GM12878 (cell line): Measurements from ENCODE around the gene MCC. TPM values are rescaled to one million over a fixed set of nuclear protein-coding genes. Genes with fewer than 3 reads are reported as not detected.

Experiments
- ATAC-seq: fragments of 200-7000 bp; cut with Tn5 transposase; 3 replicates; pipeline ENCODE4 v1.9.1; 2020; ENCODE audit warnings: mild to moderate bottlenecking, moderate library complexity
- BruUV-seq: library from RNA; stranded (reverse); fragments of 400-500 nt; replicated peaks from 2 replicates; lab custom pipeline; 2021; lab: Mats Ljungman, UMichigan
- CTCF ChIA-PET: fragments of 300-600 bp; sonication (Branson Sonifier 250); formaldehyde crosslinking; extraction: SDS; loops from one replicate; lab custom pipeline; 2021; ENCODE audit warnings: inconsistent platforms; lab: Yijun Ruan, JAX
- POLR2A ChIA-PET: fragments of 350-600 bp; formaldehyde crosslinking; extraction: SDS; loops from one replicate; lab custom pipeline; 2021; ENCODE audit warnings: inconsistent platforms; lab: Charles Lee
- RAD21 ChIA-PET: fragments of 300-600 bp; sonication (Branson Sonifier 250); formaldehyde crosslinking; loops from one replicate; lab custom pipeline; 2023; ENCODE audit warnings: antibody characterized with exemption; ENCODE audit not compliant: unreplicated experiment; lab: Charles Lee
- SMC1A ChIA-PET: fragments of 300-600 bp; sonication (Branson Sonifier 250); formaldehyde crosslinking; loops from one replicate; lab custom pipeline; 2023; ENCODE audit not compliant: unreplicated experiment, uncharacterized antibody; lab: Charles Lee
- DNase-seq: peaks from one replicate; pipeline ENCODE4 v3.0.0-alpha.2; 2011; ENCODE audit warnings: low read depth, low spot score
- FAIRE-seq: peaks from 3 replicates; lab custom pipeline; 2011; peaks lifted over from hg19 to GRCh38; lab: Jason Lieb, UNC
- H2AFZ ChIP-seq: 2 replicates; pipeline ENCODE4 v1.6.0; 2011; ENCODE audit warnings: low read depth, low read length, control low read depth; ENCODE audit not compliant: control insufficient read depth
- H3K27ac ChIP-seq: 2 replicates; pipeline ENCODE4 v1.5.1; 2011; ENCODE audit warnings: control low read depth; ENCODE audit not compliant: control insufficient read depth, insufficient read depth
- H3K27me3 ChIP-seq, 2 experiments: replicated peaks in 1 of 2; 2 replicates each; pipeline versions ENCODE4 v1.6.0 to v1.6.1; 2011; ENCODE audit warnings: low read length in 1 of 2; ENCODE audit not compliant: control insufficient read depth in 2 of 2, insufficient read depth in 2 of 2
- H3K36me3 ChIP-seq, 2 experiments: 2 replicates each; pipeline ENCODE4 v1.5.1; 2011; ENCODE audit warnings: low read length in 1 of 2; ENCODE audit not compliant: control insufficient read depth in 2 of 2, insufficient read depth in 2 of 2
- H3K4me1 ChIP-seq: 2 replicates; pipeline ENCODE4 v1.6.1; 2011; ENCODE audit warnings: mild to moderate bottlenecking, low read length, moderate library complexity, mixed read lengths; ENCODE audit not compliant: control insufficient read depth, insufficient read depth
- H3K4me2 ChIP-seq: 2 replicates; pipeline ENCODE4 v1.6.0; 2011; ENCODE audit warnings: control low read depth; ENCODE audit not compliant: control insufficient read depth, insufficient read depth
- H3K4me3 ChIP-seq: fragments of 200-600 bp; sonication (generic); 2 replicates; pipeline ENCODE4 v1.5.1; 2016
- H3K79me2 ChIP-seq: 2 replicates; pipeline ENCODE4 v1.6.0; 2011; ENCODE audit warnings: low read length; ENCODE audit not compliant: control insufficient read depth, insufficient read depth
- H3K9ac ChIP-seq: 2 replicates; pipeline ENCODE4 v1.8.0; 2011; ENCODE audit warnings: low read length, control low read depth, mixed read lengths; ENCODE audit not compliant: control insufficient read depth, insufficient read depth
- H3K9me3 ChIP-seq: replicated peaks from 3 replicates; pipeline ENCODE4 v1.5.1; 2011; ENCODE audit warnings: mild to moderate bottlenecking, low read length; ENCODE audit not compliant: control insufficient read depth, insufficient read depth
- H4K20me1 ChIP-seq: 2 replicates; pipeline ENCODE4 v1.6.0; 2011; ENCODE audit not compliant: control insufficient read depth, insufficient read depth
- CHD4 ChIP-seq: fragments of 200-600 bp; sonication (generic); IDR thresholded peaks from 2 replicates; pipeline ENCODE4 v1.6.1; 2016; ENCODE audit warnings: mild to moderate bottlenecking
- MYC ChIP-seq: IDR thresholded peaks from 2 replicates; pipeline ENCODE4 v1.6.1; 2011; ENCODE audit warnings: mild to moderate bottlenecking, low read length, moderate library complexity, inconsistent platforms; ENCODE audit not compliant: insufficient read depth, insufficient replicate concordance, insufficient read length, severe bottlenecking
- RAD21 ChIP-seq: IDR thresholded peaks from 2 replicates; pipeline ENCODE4 v1.6.1; 2011; ENCODE audit warnings: mild to moderate bottlenecking, low read depth, low read length, moderate library complexity; ENCODE audit not compliant: insufficient read depth
- SMC3 ChIP-seq: IDR thresholded peaks from 2 replicates; pipeline ENCODE4 v1.6.1; 2011; ENCODE audit warnings: low read length, improper control_type of control experiment, borderline replicate concordance
- SP1 ChIP-seq: IDR thresholded peaks from one replicate; pipeline ENCODE4 v1.6.1; 2011; ENCODE audit warnings: low read depth, low read length
- SPI1 ChIP-seq: IDR thresholded peaks from 2 replicates; pipeline ENCODE4 v1.6.1; 2011; ENCODE audit warnings: low read depth, mild to moderate bottlenecking, low read length, moderate library complexity, borderline replicate concordance; ENCODE audit not compliant: insufficient read depth
- SREBF2 ChIP-seq: IDR thresholded peaks from 2 replicates; pipeline ENCODE4 v1.6.1; 2012; ENCODE audit warnings: mild to moderate bottlenecking, low read length
- ZNF274 ChIP-seq: IDR thresholded peaks from one replicate; pipeline ENCODE4 v1.8.0; 2011; ENCODE audit not compliant: insufficient read length, insufficient read depth
- WGBS: methylation state at CpG from one replicate; pipeline ENCODE4 v1.1.6; 2016; ENCODE audit warnings: low lambda C conversion rate; ENCODE audit not compliant: insufficient replicate concordance, insufficient coverage; ENCODE audit errors: missing lambda C conversion rate; 5-methylcytosine and 5-hydroxymethylcytosine counted together
- in situ Hi-C: fragments of 300-500 bp; cut with MboI; formaldehyde crosslinking; loops from 9 replicates; pipeline ENCODE4 v1.14.3; 2018; ENCODE audit warnings: mixed read lengths
- intact Hi-C: fragments of 100-400 bp; cut with micrococcal nuclease; formaldehyde crosslinking; loops from one replicate; pipeline ENCODE4 v1.14.2; 2022; ENCODE audit not compliant: unreplicated experiment
- polyA plus RNA-seq, 11 experiments: library from polyadenylated mRNA; depleted of rRNA in 4 of 11; unstranded in 6 of 11; stranded (reverse) in 5 of 11; fragments of >200 nt; fragmentation: Nextera tagmentation in 4 of 11; fragmentation: Illumina TruSeq in 1 of 11; extraction: Ambion mirVana in 4 of 11; extraction: Trizol in 1 of 11; gene quantifications; 1 replicate in 1 of 11; 2 replicates in 10 of 11; pipeline versions ENCODE4 v1.2.1 to v1.2.3, GENCODE V29; 2011 to 2016; ENCODE audit warnings: inconsistent platforms in 2 of 11, missing spikeins in 2 of 11, low read depth in 1 of 11
- total RNA-seq, 4 experiments: library from RNA; depleted of rRNA in 3 of 4; stranded (reverse); fragments of >200 nt in 3 of 4; fragmentation: Illumina TruSeq in 1 of 4; extraction: Trizol in 1 of 4; gene quantifications; 2 replicates each; pipeline versions ENCODE4 v1.2.1 to v1.2.3, GENCODE V29; 2013 to 2021
- TF ChIP-seq, protein P1 (sequence below): fragments of 150-350 bp; IDR thresholded peaks from 2 replicates; pipeline ENCODE4 v1.6.1; 2016; ENCODE audit warnings: low read depth, low read length
- TF ChIP-seq, protein P2 (sequence below), 3 experiments: IDR thresholded peaks in 2 of 3; conservative IDR thresholded peaks in 1 of 3; 2 replicates each; pipeline ENCODE4 v1.5.1; 2011; ENCODE audit warnings: low read depth in 3 of 3, low read length in 3 of 3, mild to moderate bottlenecking in 3 of 3, control low read depth in 2 of 3, moderate library complexity in 2 of 3, inconsistent platforms in 1 of 3, mixed read lengths in 1 of 3; ENCODE audit not compliant: control insufficient read depth in 2 of 3, insufficient read depth in 1 of 3; ENCODE audit errors: extremely low read depth in 1 of 3
- TF ChIP-seq, protein P3 (sequence below): IDR thresholded peaks from 2 replicates; pipeline ENCODE4 v1.6.1; 2012; ENCODE audit warnings: low read depth, low read length, improper control_type of control experiment

Gene MCC
- total and polyA plus RNA-seq, 10 of the 15 experiments (the other 5 are each of a cell fraction or from before 2014, with no cell fraction given) = 0.03 to 0.86 (median 0.16) TPM

DNA sequence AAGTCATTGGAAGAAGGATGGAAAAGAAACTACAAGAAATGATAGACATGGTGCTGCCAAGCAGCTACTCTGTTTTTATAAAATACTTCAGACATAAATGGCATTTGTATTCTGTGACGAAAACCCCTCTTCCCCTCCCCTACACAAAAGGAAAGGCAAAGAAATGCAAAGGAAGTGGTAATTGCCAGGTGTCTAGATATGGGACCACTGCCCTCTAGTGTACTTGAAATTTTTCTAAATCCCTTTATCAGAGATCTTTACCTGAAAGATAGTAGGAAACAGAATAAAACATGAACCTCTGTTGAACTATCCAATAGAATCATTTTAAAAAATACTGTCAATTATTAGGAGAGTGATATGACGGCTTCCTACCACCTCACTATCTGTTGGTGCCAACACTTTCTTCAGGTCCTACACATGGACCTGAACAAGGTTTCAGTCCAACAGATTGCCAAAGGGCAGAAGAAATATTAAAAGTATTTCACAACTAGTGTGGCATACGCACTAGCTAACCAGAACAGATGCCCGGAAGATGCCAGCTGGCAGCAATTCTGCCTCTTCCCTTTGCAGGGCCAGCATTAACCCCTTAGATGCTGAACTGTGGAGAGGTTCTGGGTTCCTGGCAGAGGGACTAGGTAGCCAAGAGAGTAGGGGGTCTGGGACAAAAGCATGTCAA, 157.6 kb downstream of the MCC start:
- WGBS = 22% methylated on average over 4 of the region's 4 CpGs
- no peak overlapping the region for H3K4me2 ChIP-seq
- in situ Hi-C loops = no loop called here
- no peaks in the 10 kb centered on the region for H3K9me3 ChIP-seq
- ChIA-PET RAD21 (no interaction called here), POLR2A (interaction anchor here (0.6 kb wide), 1 partner anchor 458 kb away, joined by 9 read pairs; no protein-coding TSS in a partner anchor), CTCF (interaction anchor here (0.7 to 1.0 kb wide), 4 partner anchors 49 to 341 kb away, joined by 3 read pairs; no protein-coding TSS in a partner anchor), SMC1A (no interaction called here)
- H3K4me3 ChIP-seq = no peak overlapping the region
- H4K20me1 ChIP-seq = no peaks in the 10 kb centered on the region
- DNase-seq = no peak
- H2AFZ ChIP-seq = no peak overlapping the region
- no peak overlapping the region for H3K9ac ChIP-seq
- H3K4me1 ChIP-seq = no peaks in the 10 kb centered on the region
- intact Hi-C loops = loop anchor here (2.0 to 5.0 kb wide), 2 partner anchors 283 to 334 kb away; no protein-coding TSS in a partner anchor
- no peak overlapping the region for H3K27ac ChIP-seq
- H3K27me3 ChIP-seq = no peaks in the 10 kb centered on the region
- H3K36me3 ChIP-seq = no peaks in the 10 kb centered on the region
- peak; percentile 52; the same call in 2 of the 3 replicates for ATAC-seq
- peak; percentile 68 for FAIRE-seq
- no TSS peak for BruUV-seq
- TF ChIP-seq SP1 = no peak
- 0 out of 2 replicates have a peak, but pooled peaks have one; percentile 4 for TF ChIP-seq SPI1
- peak; percentile 70 for TF ChIP-seq RAD21
- TF ChIP-seq ZNF274 = no peak
- TF ChIP-seq, protein P1, sequence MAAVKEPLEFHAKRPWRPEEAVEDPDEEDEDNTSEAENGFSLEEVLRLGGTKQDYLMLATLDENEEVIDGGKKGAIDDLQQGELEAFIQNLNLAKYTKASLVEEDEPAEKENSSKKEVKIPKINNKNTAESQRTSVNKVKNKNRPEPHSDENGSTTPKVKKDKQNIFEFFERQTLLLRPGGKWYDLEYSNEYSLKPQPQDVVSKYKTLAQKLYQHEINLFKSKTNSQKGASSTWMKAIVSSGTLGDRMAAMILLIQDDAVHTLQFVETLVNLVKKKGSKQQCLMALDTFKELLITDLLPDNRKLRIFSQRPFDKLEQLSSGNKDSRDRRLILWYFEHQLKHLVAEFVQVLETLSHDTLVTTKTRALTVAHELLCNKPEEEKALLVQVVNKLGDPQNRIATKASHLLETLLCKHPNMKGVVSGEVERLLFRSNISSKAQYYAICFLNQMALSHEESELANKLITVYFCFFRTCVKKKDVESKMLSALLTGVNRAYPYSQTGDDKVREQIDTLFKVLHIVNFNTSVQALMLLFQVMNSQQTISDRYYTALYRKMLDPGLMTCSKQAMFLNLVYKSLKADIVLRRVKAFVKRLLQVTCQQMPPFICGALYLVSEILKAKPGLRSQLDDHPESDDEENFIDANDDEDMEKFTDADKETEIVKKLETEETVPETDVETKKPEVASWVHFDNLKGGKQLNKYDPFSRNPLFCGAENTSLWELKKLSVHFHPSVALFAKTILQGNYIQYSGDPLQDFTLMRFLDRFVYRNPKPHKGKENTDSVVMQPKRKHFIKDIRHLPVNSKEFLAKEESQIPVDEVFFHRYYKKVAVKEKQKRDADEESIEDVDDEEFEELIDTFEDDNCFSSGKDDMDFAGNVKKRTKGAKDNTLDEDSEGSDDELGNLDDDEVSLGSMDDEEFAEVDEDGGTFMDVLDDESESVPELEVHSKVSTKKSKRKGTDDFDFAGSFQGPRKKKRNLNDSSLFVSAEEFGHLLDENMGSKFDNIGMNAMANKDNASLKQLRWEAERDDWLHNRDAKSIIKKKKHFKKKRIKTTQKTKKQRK = no peak
- no peak for TF ChIP-seq MYC
- TF ChIP-seq CHD4 = no peak
- TF ChIP-seq, protein P2, sequence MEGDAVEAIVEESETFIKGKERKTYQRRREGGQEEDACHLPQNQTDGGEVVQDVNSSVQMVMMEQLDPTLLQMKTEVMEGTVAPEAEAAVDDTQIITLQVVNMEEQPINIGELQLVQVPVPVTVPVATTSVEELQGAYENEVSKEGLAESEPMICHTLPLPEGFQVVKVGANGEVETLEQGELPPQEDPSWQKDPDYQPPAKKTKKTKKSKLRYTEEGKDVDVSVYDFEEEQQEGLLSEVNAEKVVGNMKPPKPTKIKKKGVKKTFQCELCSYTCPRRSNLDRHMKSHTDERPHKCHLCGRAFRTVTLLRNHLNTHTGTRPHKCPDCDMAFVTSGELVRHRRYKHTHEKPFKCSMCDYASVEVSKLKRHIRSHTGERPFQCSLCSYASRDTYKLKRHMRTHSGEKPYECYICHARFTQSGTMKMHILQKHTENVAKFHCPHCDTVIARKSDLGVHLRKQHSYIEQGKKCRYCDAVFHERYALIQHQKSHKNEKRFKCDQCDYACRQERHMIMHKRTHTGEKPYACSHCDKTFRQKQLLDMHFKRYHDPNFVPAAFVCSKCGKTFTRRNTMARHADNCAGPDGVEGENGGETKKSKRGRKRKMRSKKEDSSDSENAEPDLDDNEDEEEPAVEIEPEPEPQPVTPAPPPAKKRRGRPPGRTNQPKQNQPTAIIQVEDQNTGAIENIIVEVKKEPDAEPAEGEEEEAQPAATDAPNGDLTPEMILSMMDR (IDR thresholded peaks at IDR 0.05 in 2 of 3, conservative IDR thresholded peaks at IDR 0.05 in 1 of 3; ENCODE audit: control insufficient read depth in 2 of 3, extremely low read depth in 1 of 3, insufficient read depth in 1 of 3, low read depth in 3 of 3, low read length in 3 of 3) = peak; percentile 27 to 44 (median 34); a peak in 4 of 6 replicates
- TF ChIP-seq SREBF2 = no peak
- peak; percentile 59; the same call in 1 of the 2 replicates for TF ChIP-seq SMC3
- TF ChIP-seq, protein P3, sequence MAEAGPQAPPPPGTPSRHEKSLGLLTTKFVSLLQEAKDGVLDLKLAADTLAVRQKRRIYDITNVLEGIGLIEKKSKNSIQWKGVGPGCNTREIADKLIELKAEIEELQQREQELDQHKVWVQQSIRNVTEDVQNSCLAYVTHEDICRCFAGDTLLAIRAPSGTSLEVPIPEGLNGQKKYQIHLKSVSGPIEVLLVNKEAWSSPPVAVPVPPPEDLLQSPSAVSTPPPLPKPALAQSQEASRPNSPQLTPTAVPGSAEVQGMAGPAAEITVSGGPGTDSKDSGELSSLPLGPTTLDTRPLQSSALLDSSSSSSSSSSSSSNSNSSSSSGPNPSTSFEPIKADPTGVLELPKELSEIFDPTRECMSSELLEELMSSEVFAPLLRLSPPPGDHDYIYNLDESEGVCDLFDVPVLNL = no peak
- TF ChIP-seq, all 136 proteins: peak for 4
- H3K79me2 ChIP-seq = no peaks in the 10 kb centered on the region
